Inflammatory macrophage treated with lipopolysaccharide for 4 hours (primary cell): ENCODE measurements around the gene HOXC5.
A peak's percentile ranks its signal among the peaks of the same experiment; 100 is the strongest.
"Not testable (repeated sequence)": the region's sequence is repeated elsewhere in the genome, so short reads cannot be mapped to it uniquely, and the experiment has no call there.

Source experiments
- DNase-seq: peaks from one replicate; pipeline ENCODE4 v3.0.0-alpha.2; 2020

The HOXC5 gene

DNA sequence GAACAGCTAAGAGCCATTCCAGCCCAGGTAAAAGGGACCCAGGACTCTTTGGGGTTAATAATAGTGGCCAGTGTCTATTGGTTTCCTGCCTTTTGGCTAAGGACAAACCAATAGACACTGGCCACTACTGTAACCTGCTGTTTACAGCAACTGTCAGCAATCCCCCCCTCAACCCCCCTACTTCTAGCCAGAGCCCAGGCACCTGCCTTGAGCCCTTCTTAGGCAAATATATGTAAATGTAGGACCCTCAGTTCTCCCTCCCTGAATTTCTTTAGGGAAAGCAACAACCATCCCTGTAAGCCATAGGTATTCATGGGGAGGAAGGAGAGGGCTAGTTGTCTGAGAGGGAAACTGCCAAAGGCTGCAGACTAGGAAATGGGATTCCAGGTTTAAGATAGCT, 43.1 kb downstream of the HOXC5 start:
- no peak for DNase-seq

DNA sequence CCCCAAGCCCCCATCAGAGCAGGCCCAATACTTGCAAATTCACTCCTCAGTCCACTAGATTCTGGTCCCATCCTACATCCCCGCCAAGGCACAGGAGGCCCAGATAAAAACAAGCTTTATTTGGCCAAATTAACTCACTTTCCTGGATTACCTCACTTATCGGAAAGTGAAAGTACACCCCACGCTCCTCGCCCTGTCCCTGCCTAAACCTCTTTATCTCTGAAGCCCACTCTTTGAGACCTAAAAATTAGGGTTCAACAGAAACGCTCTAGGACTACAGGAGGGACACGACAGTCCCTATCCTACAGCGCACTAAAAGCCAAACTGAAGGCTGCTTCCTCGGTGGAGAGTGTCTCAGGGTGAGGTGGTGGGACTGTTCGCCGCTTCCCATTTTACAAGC, 45.0 kb downstream of the HOXC5 start:
- not testable (repeated sequence) for DNase-seq

DNA sequence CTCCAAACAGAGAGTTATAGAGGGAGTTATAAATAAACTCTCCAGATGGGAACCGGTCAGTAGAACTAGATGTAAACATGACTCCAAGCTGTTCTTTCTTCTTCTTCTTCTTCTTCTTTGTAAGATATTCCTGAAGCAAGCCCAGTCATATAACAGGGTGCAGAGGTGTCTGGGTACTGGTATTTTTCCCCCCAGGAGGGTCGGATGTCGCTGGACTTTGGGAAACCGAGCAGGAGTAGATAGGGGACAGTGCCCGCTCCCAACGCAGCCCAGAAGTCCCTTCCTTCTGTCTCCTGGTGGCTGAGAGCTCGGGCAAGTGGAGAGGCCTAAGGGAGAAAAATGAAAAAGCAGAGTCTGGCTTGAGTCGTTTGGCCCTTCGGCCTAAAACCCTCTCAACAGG, 46.3 kb downstream of the HOXC5 start:
- not testable (repeated sequence) for DNase-seq

DNA sequence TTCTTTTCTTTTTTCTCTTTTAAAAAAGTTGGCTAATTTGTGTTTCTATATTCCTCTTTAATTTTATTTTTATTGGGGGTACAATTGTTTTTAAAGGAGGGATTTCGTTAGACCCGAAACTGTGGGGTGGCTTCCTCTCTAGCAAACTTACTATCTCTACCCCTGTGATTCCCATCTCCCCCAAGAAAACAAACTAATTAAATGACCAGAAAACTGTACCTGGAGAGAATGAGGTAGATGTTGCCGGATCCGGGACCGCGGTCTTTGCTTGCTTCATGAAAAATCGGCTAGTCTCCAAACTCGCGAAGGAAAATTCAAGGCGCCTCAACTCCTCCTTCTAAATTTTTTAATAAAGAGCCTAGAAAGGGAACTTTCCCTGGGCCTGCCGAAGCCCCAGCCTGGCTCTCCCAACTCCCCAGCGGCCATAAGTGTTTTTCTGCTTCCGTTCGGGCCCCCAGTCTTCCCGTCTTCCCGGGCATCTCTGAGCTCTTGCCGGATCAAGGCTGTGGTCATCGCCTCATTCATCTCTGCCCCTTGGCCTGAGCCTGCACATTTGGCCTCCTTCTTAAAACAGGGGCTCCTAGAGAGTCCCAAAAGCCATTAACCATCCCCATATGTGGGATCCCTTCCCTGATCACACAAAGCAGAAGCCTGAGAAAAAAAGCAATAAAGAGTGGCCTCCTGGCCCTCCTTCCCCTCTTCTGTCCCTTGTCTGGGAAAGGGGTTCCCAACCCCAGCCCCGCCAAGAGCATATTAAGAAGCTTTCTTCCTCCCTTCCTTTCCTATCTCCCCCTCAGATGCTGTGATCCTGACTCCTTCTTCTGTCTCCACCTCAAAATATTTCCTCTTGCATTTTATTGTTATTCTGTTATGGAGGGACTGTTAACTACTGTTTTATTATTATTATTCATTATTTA, 47.4 kb downstream of the HOXC5 start:
- not testable (repeated sequence) for DNase-seq

DNA sequence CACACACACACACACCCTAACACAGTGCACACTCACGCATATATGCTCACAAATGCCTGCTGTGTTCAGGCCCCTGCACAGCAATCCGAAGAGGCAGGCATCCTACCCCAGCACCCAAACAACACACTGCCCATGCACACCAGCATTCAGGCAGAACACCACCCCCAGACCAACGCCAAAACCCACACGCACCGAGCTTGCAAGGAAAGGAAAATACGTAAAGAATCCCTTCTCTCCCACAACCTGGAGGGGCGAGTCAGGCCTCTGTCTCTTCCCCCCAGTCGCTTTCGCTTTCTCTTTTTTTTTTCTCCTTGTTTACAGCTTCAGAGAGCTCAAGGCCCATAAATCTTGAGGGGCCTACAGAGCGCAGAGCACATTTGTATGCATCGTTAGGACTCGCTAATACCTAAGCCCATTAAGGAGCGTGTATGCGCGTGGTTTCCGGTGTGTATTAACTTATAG, 48.2 kb downstream of the HOXC5 start:
- DNase-seq: peak; percentile 7

DNA sequence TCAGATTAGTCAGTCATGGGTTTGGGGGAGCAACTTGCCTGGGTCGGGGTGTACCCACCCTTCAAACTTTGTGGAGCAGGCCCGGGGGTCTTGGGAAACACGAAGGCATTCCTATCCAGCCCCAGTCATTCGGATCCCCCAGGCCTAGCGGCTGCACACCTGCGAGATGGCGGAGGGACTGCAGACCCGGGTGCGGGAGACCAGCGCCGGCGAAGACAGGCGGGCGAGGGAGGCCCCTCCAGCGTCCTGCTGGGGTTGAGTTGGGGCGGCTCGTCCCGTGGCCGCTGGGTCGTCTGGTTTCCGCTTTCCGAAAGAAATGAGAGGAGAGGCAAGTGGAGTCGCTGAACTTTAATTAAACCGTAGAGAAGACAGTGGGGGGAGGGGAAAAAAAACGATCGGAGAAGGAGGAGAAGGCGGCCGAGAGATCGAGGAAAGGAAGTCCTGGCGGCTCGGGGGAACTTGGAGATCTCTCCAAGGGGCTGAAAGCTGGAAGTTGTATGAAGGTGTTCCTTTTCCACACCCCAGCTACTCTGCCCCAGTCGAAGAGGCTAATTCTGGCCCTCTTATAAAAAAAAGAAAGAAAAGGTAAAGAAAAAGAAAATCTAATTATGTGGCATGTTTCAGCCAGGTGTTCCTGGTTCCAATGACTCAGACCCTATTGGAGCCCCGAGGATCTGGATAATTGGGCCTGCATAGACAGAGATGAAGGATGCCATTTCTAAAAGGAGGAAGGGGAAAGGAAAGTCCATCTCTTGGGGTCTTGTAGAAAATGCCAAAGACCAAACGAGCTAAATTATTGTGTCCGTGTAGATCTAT, 48.9 kb downstream of the HOXC5 start:
- not testable (repeated sequence) for DNase-seq

DNA sequence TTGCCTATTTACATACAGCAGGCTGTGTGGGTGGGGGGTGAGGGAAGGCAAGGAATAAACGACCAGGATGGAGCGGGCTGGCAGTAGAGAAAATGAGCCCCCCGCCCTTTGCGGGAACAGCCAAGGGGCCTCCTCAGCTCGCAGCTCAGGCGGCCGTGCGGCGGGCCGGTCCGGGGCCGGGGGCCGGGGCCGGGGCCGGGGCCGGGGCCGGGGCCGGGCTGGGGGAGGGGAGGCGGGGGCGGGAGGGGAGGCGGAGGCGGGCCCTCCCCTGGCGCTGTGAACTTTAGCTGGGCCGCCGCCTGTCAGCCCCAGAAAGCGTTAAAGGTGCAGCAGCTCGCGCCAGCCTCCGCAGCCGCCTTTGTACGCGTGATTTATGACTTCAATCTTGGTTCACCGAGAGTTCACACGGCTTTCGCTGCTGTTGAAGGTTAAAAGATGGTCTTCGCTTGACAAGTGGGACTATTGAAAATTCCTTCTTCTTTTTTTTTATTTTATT, 49.6 kb downstream of the HOXC5 start:
- no peak for DNase-seq
